OCI-LY1 (cell line): Measurements from ENCODE around the gene COL18A1.

ENCODE experiments used
- EZH2 ChIP-seq: fragments of 200-600 bp; sonication (generic), shearing (Covaris generic); IDR thresholded peaks from 2 replicates; pipeline ENCODE4 v1.8.0; 2017; ENCODE audit warnings: borderline replicate concordance, mixed run types, mild to moderate bottlenecking, antibody characterized with exemption, low read length, moderate library complexity, mixed read lengths
- TF ChIP-seq, protein P1 (sequence below): fragments of 200-600 bp; sonication (generic), shearing (Covaris generic); IDR thresholded peaks from 2 replicates; pipeline ENCODE4 v1.5.1; 2017; ENCODE audit warnings: mild to moderate bottlenecking, antibody characterized with exemption, low read length, moderate library complexity, mixed read lengths

DNA sequence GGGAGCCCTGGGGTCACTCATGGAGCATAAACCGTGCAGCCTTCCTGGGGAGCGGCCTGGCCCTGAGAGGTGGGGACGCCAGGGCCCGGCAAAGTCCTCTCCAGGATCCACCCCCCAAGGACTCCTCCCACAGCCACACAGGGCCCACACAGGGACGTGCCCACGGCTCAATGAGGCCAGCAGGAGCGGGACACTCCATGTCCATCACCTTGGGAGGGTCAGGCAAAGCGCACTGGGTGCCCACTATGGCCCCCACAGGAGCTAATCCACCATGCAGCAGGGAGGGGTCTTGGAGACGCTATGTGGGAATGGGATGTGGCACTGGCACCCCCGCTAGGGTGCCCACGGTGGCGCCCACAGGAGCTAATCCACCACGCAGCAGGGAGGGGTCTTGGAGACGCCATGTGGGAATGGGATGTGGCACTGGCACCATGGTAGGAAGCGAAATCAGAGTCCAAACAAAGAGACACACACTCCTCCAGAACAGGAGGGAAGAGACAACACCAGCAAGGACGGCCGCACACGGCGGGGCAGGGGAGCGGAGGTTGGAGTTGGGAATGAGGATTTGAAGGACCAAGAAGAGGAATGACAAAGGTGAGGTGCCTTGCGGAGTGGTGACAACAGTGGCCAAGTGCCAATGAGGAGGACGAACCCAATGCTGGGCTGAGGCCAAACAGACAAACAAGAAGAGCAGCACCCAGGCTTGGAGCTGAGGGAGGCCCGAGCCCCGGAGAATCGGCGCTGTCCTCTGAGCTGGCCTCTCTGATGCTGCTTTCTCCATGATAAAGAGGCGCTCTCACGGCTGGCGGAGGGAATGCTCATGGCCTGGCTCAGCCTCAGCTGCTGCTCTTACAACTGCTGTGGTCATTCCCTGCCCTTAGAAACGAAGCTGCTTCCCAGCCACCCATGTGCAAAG lies 155.4 kb downstream of the COL18A1 start:
- TF ChIP-seq, protein P1, sequence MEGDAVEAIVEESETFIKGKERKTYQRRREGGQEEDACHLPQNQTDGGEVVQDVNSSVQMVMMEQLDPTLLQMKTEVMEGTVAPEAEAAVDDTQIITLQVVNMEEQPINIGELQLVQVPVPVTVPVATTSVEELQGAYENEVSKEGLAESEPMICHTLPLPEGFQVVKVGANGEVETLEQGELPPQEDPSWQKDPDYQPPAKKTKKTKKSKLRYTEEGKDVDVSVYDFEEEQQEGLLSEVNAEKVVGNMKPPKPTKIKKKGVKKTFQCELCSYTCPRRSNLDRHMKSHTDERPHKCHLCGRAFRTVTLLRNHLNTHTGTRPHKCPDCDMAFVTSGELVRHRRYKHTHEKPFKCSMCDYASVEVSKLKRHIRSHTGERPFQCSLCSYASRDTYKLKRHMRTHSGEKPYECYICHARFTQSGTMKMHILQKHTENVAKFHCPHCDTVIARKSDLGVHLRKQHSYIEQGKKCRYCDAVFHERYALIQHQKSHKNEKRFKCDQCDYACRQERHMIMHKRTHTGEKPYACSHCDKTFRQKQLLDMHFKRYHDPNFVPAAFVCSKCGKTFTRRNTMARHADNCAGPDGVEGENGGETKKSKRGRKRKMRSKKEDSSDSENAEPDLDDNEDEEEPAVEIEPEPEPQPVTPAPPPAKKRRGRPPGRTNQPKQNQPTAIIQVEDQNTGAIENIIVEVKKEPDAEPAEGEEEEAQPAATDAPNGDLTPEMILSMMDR = no peak
- TF ChIP-seq EZH2 = no peak
